CD4-positive, alpha-beta T cell (primary cell): ENCODE results near the gene TMEM79. TPM values are rescaled to one million over a fixed set of nuclear protein-coding genes. Genes with fewer than 3 reads are reported as not detected.

Experiments used
- ATAC-seq: fragments of 200-7000 bp; cut with Tn5 transposase; one replicate; pipeline ENCODE4 v1.10.0; 2022; ENCODE audit warnings: mild to moderate bottlenecking; ENCODE audit not compliant: poor library complexity
- CTCF ChIA-PET: fragments of 350-600 bp; sonication (Branson Sonifier 250); formaldehyde crosslinking; loops from one replicate; lab custom pipeline; 2021; ENCODE audit warnings: antibody characterized with exemption, inconsistent platforms; lab: Charles Lee
- POLR2A ChIA-PET: fragments of 350-600 bp; sonication (Branson Sonifier 250); formaldehyde crosslinking; loops from one replicate; lab custom pipeline; 2021; ENCODE audit warnings: antibody characterized with exemption, inconsistent platforms; lab: Charles Lee
- DNase-seq, 14 experiments: peaks; one replicate each; pipeline ENCODE4 v3.0.0-alpha.2; 2013 to 2020; ENCODE audit warnings: mixed read lengths in 2 of 14
- H3K27ac ChIP-seq, 2 donors: one replicate each; pipeline versions ENCODE4 v1.5.1 to v1.7.0; 2013; ENCODE audit warnings: low read length in 2 of 2, low read depth in 1 of 2, mild to moderate bottlenecking in 1 of 2
- H3K27me3 ChIP-seq, 2 experiments: 1 replicate in 1 of 2; 2 replicates in 1 of 2; pipeline versions ENCODE4 v1.6.1 to v1.7.0; 2013; ENCODE audit warnings: low read length in 2 of 2, control low read depth in 1 of 2, mild to moderate bottlenecking in 1 of 2, moderate library complexity in 1 of 2; ENCODE audit not compliant: insufficient read depth in 2 of 2, control insufficient read depth in 1 of 2
- H3K36me3 ChIP-seq: one replicate; pipeline ENCODE4 v1.6.1; 2013; ENCODE audit warnings: low read length, control low read depth; ENCODE audit not compliant: insufficient read depth
- H3K4me1 ChIP-seq: one replicate; pipeline ENCODE4 v1.6.1; 2013; ENCODE audit warnings: low read length, control low read depth; ENCODE audit not compliant: insufficient read depth
- H3K4me3 ChIP-seq: one replicate; pipeline ENCODE4 v1.5.1; 2013; ENCODE audit warnings: mild to moderate bottlenecking, low read length, moderate library complexity
- H3K9me3 ChIP-seq, 2 experiments: 1 replicate in 1 of 2; 2 replicates in 1 of 2; pipeline versions ENCODE4 v1.6.1 to v1.7.0; 2013; ENCODE audit warnings: low read length in 2 of 2, mild to moderate bottlenecking in 2 of 2, control low read depth in 1 of 2, moderate library complexity in 1 of 2; ENCODE audit not compliant: control insufficient read depth in 1 of 2, insufficient read depth in 1 of 2
- H3K27ac Mint-ChIP-seq: one replicate; pipeline ENCODE4 v1.8.0; 2020; ENCODE audit warnings: mixed read lengths
- H3K27me3 Mint-ChIP-seq: one replicate; pipeline ENCODE4 v1.8.0; 2021; ENCODE audit warnings: mixed read lengths
- H3K36me3 Mint-ChIP-seq: one replicate; pipeline ENCODE4 v1.8.0; 2021; ENCODE audit warnings: low read depth, mixed read lengths
- H3K4me1 Mint-ChIP-seq: one replicate; pipeline ENCODE4 v1.8.0; 2021; ENCODE audit warnings: low read depth, mixed read lengths
- H3K4me3 Mint-ChIP-seq: one replicate; pipeline ENCODE4 v1.8.0; 2020; ENCODE audit warnings: mild to moderate bottlenecking, mixed read lengths
- H3K9me3 Mint-ChIP-seq: one replicate; pipeline ENCODE4 v1.8.0; 2020; ENCODE audit warnings: mixed read lengths
- intact Hi-C, 2 experiments: fragments of 100-400 bp; cut with DNase I in 1 of 2; cut with micrococcal nuclease in 1 of 2; formaldehyde crosslinking; loops; one replicate each; pipeline versions ENCODE4 v1.15.1 to v1.9.0; 2023 to 2025; cut with DNase I, micrococcal nuclease
- total RNA-seq, 174 experiments: library from RNA in 2 of 174; stranded (reverse) in 2 of 174; gene quantifications; one replicate each; pipeline ENCODE4 v1.2.3 and lab custom pipeline; 2021 to 2026
- TF ChIP-seq, protein P1 (sequence below): fragments of 200-600 bp; IDR thresholded peaks from one replicate; pipeline ENCODE4 v1.8.0; 2022; ENCODE audit warnings: antibody characterized with exemption, mild to moderate bottlenecking

The TMEM79 gene
- total RNA-seq, 2 experiments from 2014 or later, result 1.0 to 1.7 TPM

DNA sequence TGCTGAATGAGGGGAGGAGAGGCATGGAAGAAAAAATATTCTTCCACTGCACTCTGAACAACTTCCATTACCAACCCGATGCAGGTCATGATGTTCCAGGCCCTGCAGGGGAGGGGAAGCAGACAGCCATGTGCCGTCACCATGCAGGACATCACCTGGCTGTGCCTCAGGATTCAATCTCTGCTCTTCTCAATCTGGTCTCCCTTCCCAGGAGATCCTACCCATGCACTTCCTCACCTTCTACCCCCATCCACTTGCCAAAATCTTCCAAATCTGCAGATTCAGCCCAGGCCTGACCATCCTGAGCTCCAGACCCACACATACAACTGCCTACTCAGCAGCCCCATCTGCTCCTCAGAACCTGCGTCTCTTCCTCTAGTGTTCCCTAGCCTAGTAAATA is 30.5 kb upstream of the TMEM79 start:
- H3K9me3 ChIP-seq, result no peaks in the 10 kb centered on the region
- H3K27ac ChIP-seq, result no peak overlapping the region
- CTCF ChIA-PET, result no interaction called here
- TF ChIP-seq, protein P1, sequence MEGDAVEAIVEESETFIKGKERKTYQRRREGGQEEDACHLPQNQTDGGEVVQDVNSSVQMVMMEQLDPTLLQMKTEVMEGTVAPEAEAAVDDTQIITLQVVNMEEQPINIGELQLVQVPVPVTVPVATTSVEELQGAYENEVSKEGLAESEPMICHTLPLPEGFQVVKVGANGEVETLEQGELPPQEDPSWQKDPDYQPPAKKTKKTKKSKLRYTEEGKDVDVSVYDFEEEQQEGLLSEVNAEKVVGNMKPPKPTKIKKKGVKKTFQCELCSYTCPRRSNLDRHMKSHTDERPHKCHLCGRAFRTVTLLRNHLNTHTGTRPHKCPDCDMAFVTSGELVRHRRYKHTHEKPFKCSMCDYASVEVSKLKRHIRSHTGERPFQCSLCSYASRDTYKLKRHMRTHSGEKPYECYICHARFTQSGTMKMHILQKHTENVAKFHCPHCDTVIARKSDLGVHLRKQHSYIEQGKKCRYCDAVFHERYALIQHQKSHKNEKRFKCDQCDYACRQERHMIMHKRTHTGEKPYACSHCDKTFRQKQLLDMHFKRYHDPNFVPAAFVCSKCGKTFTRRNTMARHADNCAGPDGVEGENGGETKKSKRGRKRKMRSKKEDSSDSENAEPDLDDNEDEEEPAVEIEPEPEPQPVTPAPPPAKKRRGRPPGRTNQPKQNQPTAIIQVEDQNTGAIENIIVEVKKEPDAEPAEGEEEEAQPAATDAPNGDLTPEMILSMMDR, result no peak
- Mint-ChIP-seq H3K9me3 (no peaks in the 10 kb centered on the region), H3K4me1 (no peaks in the 10 kb centered on the region), H3K4me3 (no peak overlapping the region), H3K27me3 (no peaks in the 10 kb centered on the region), H3K36me3 (peaks cover 65% of the 10 kb centered on the region), H3K27ac (peak overlapping the region; percentile 18)
- H3K4me1 ChIP-seq, result peaks cover 9% of the 10 kb centered on the region
- POLR2A ChIA-PET, result no interaction called here
- ATAC-seq (no peak), DNase-seq (no peak)
- intact Hi-C loops, result no loop called here
- peaks cover 91% of the 10 kb centered on the region for H3K36me3 ChIP-seq
- no peak overlapping the region for H3K4me3 ChIP-seq
- no peaks in the 10 kb centered on the region for H3K27me3 ChIP-seq

DNA sequence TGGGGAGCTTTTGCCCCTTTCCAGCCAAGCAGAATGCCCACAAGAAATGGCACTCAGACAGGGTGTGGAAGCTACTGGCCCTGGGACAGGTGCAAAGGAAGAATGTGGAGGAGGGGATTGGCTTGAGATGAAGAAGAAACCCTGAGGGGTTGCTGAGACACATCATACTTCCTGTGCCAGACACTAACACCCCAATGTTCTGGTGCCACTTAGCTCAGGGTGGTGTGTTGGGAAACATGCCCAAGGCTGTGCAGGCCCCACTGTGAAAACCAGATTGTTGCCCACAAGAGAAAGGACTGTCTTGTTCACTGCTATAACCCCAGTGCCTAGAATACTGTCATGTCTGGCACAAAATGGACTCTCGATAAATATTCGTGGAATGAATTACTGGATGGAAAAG is 26.4 kb upstream of the TMEM79 start:
- Histone ChIP-seq H3K9me3 (no peaks in the 10 kb centered on the region), H3K4me1 (no peaks in the 10 kb centered on the region), H3K27ac (no peak overlapping the region), H3K4me3 (no peak overlapping the region), H3K27me3 (no peaks in the 10 kb centered on the region), H3K36me3 (peaks cover 87% of the 10 kb centered on the region)
- Mint-ChIP-seq H3K4me1 (no peaks in the 10 kb centered on the region), H3K9me3 (no peaks in the 10 kb centered on the region), H3K27me3 (no peaks in the 10 kb centered on the region), H3K36me3 (peaks cover 81% of the 10 kb centered on the region), H3K4me3 (no peak overlapping the region), H3K27ac (no peak overlapping the region)
- CTCF ChIA-PET, result no interaction called here
- POLR2A ChIA-PET, result no interaction called here
- TF ChIP-seq, protein P1, result no peak
- DNase-seq (no peak), ATAC-seq (no peak)
- intact Hi-C loops, result no loop called here

DNA sequence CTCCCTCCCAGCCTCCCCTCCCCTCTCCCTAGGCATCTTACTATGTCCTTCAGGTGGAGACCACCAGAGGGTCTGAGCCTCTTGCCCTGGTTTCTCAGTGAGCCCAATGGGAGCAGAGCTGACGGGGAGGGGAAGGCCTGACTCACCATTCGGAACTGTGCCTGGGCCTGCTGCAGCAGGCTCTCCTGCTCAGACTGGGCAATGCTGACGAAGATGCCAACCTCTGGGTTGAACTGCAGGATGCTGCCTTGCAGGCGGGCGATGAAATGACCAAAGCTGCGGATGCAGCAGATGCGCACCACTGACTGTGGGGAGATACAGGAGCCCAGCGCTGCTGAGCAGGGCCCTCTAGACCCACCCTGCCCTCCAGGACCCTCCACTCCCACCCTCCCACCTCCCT is 25.3 kb upstream of the TMEM79 start:
- no peak overlapping the region for H3K27ac Mint-ChIP-seq
- Histone ChIP-seq H3K4me3 (no peak overlapping the region), H3K9me3 (no peaks in the 10 kb centered on the region), H3K27ac (no peak overlapping the region), H3K36me3 (peaks cover 84% of the 10 kb centered on the region), H3K4me1 (no peaks in the 10 kb centered on the region), H3K27me3 (no peaks in the 10 kb centered on the region)
- TF ChIP-seq, protein P1, result no peak
- ATAC-seq, result no peak
- peaks cover 81% of the 10 kb centered on the region for H3K36me3 Mint-ChIP-seq
- intact Hi-C loops, result no loop called here
- ChIA-PET CTCF (no interaction called here), POLR2A (no interaction called here)
- no peaks in the 10 kb centered on the region for H3K9me3 Mint-ChIP-seq
- H3K27me3 Mint-ChIP-seq, result no peaks in the 10 kb centered on the region
- no peak for DNase-seq
- no peaks in the 10 kb centered on the region for H3K4me1 Mint-ChIP-seq
- H3K4me3 Mint-ChIP-seq, result no peak overlapping the region
